AG04449 (cell line): ENCODE data around the gene SRGAP1.
"Not testable (repeated sequence)": the region's sequence is repeated elsewhere in the genome, so short reads cannot be mapped to it uniquely, and the experiment has no call there.

Experiments
- CTCF ChIA-PET: fragments of 350-600 bp; formaldehyde crosslinking; extraction: SDS; loops from one replicate; lab custom pipeline; 2021; ENCODE audit warnings: antibody characterized with exemption; lab: Yijun Ruan, JAX
- POLR2A ChIA-PET: fragments of 400-600, 350-600 bp; formaldehyde crosslinking; extraction: SDS; loops from one replicate; lab custom pipeline; 2020; ENCODE audit warnings: antibody characterized with exemption, inconsistent platforms; lab: Yijun Ruan, JAX
- DNase-seq: peaks from one replicate; pipeline ENCODE4 v3.0.0-alpha.2; 2010; ENCODE audit warnings: low read depth, low spot score
- H3K4me3 ChIP-seq: 2 replicates; pipeline ENCODE4 v1.5.1; 2011; ENCODE audit warnings: low read depth, mild to moderate bottlenecking, control low read depth, low read length
- TF ChIP-seq, protein P1 (sequence below): IDR thresholded peaks from one replicate; pipeline ENCODE4 v1.5.1; 2011; ENCODE audit warnings: mild to moderate bottlenecking, moderate library complexity, low read length, control low read depth, inconsistent platforms; ENCODE audit not compliant: insufficient read depth; ENCODE audit errors: missing control alignments

SRGAP1 gene

GRCh38 chr12:64025174-64025958, 180.9 kb downstream of the SRGAP1 start:
- ChIA-PET POLR2A (interaction anchor here (1.0 kb wide), 1 partner anchor 9 kb away, joined by 4 read pairs; no protein-coding TSS in a partner anchor), CTCF (interaction anchor here (1.2 to 2.5 kb wide), 5 partner anchors 10 to 181 kb away, joined by 3 to 8 read pairs (median 3); partner anchors contain the start of gene SRGAP1)
- TF ChIP-seq, protein P1, sequence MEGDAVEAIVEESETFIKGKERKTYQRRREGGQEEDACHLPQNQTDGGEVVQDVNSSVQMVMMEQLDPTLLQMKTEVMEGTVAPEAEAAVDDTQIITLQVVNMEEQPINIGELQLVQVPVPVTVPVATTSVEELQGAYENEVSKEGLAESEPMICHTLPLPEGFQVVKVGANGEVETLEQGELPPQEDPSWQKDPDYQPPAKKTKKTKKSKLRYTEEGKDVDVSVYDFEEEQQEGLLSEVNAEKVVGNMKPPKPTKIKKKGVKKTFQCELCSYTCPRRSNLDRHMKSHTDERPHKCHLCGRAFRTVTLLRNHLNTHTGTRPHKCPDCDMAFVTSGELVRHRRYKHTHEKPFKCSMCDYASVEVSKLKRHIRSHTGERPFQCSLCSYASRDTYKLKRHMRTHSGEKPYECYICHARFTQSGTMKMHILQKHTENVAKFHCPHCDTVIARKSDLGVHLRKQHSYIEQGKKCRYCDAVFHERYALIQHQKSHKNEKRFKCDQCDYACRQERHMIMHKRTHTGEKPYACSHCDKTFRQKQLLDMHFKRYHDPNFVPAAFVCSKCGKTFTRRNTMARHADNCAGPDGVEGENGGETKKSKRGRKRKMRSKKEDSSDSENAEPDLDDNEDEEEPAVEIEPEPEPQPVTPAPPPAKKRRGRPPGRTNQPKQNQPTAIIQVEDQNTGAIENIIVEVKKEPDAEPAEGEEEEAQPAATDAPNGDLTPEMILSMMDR = no peak
- no peak overlapping the region for H3K4me3 ChIP-seq
- no peak for DNase-seq

DNA sequence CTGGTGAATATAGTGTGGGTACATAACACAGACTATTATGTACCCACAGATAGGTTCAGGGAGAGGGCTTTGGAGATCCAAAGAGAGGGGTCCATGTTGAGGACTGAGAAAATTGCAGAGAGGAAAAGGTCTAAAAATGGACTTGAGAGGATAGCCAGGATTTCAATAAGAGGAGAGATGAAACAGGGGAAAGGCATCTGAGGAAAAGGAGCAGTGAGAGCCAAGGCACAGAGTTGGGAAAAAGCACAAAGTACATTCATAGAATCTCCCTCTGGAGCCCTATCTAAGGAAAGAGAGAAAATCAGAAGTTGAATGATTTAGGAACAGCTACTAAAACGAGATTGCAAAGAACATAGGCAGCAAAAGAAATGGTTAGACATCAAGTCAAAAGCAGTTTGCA, 182.8 kb downstream of the SRGAP1 start:
- POLR2A ChIA-PET = no interaction called here
- CTCF ChIA-PET = interaction anchor here (1.1 to 2.7 kb wide), 2 partner anchors 11 to 229 kb away, joined by 4 to 8 read pairs; no protein-coding TSS in a partner anchor
- no peak for DNase-seq
- H3K4me3 ChIP-seq = no peak overlapping the region
- TF ChIP-seq, protein P1 = no peak

DNA sequence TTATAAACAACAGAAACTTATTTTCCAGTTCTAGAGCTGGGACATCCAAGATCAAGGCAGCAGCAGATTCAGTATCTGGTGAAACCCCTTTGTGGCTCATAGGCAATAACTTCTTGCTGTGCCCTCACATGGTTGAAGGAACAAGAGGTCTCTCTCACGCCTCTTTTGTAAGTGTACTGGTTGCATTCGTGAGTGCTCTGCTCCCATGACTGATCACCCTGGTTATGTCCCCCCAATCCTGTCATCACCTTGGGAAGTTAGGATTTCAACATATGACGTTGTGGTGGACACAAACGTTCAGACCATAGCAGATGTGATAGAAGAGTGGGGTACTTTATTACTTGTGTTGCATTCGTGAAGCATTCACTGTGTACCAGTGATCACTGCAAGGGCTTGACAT, 184.0 kb downstream of the SRGAP1 start:
- CTCF ChIA-PET = interaction anchor here (1.2 to 2.7 kb wide), 2 partner anchors 13 to 184 kb away, joined by 4 to 8 read pairs; partner anchors contain the start of gene SRGAP1
- DNase-seq = no peak
- no peak overlapping the region for H3K4me3 ChIP-seq
- POLR2A ChIA-PET = no interaction called here
- TF ChIP-seq, protein P1 = no peak

GRCh38 chr12:64029013-64029857, 184.7 kb downstream of the SRGAP1 start:
- ChIA-PET CTCF (interaction anchor here (1.0 to 2.7 kb wide), 3 partner anchors 13 to 203 kb away, joined by 3 to 8 read pairs (median 4); partner anchors contain the start of gene SRGAP1), POLR2A (no interaction called here)
- peak; percentile 50 for DNase-seq
- TF ChIP-seq, protein P1 = no peak
- H3K4me3 ChIP-seq = no peak overlapping the region

- TF ChIP-seq, protein P1 = no peak
- ChIA-PET CTCF (interaction anchor here (0.9 to 1.2 kb wide), 2 partner anchors 9 to 187 kb away, joined by 3 to 4 read pairs; no protein-coding TSS in a partner anchor), POLR2A (interaction anchor here (0.9 kb wide), 1 partner anchor 140 kb away, joined by 4 read pairs; no protein-coding TSS in a partner anchor)
- no peak for DNase-seq
- H3K4me3 ChIP-seq = no peak overlapping the region
Observed at GRCh38 chr12:64030155-64030554, 185.7 kb downstream of the SRGAP1 start.

DNA sequence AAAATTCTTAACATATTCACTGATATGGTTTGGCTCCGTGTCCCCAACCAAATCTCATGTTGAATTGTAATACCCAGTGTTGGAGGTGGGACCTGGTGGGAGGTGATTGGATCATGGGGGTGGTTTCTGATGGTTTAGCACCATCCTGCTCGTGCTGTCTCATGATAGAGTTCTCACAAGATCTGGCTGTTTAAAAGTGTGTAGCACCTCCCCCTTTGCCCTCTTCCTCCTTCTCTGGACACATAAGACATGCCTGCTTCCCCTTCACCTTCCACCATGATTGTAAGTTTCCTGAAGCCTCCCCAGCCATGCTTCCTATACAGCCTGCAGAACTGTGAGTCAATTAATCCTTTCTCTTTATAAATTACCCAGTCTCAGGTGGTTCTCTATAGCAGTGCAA, 189.6 kb downstream of the SRGAP1 start:
- DNase-seq, H3K4me3 ChIP-seq, CTCF ChIA-PET, POLR2A ChIA-PET: not testable (repeated sequence)
